ENCODE data around the gene MAST3. TPM values are rescaled to one million over a fixed set of nuclear protein-coding genes. Genes with fewer than 3 reads are reported as not detected.

MAST3 gene
- total RNA-seq, 1 experiment from 2014 or later, result 14.2 TPM

- intact Hi-C loops (cut with micrococcal nuclease), result loop anchor here (1.0 to 10.0 kb wide), 2 partner anchors 35 to 148 kb away; partner anchors contain the start of gene ARRDC2
- ChIA-PET POLR2A (interaction anchor here (0.7 to 1.6 kb wide), 2 partner anchors 39 to 129 kb away, joined by 3 to 4 read pairs; partner anchors contain the start of gene JUND), CTCF (interaction anchor here (0.7 to 1.5 kb wide), 7 partner anchors 16 to 261 kb away, joined by 3 to 11 read pairs (median 3); partner anchors contain the start of gene MPV17L2), RAD21 (ENCODE audit: low non-redundant PET in 1 of 2, low total read pairs in 2 of 2, uncharacterized antibody in 2 of 2, unreplicated experiment in 2 of 2) (no interaction called here)
- peak overlapping the region; percentile 99 for H3K4me2 ChIP-seq (ENCODE audit: low read length)
- peak overlapping the region; percentile 49 to 83 for H3K4me3 ChIP-seq (replicated peaks in 1 of 2; ENCODE audit: low read depth in 1 of 2, low read length in 2 of 2)
- no peaks in the 10 kb centered on the region for H3K27me3 ChIP-seq (ENCODE audit: insufficient read depth, low read length)
- TF ChIP-seq FOSL1 (IDR thresholded peaks at IDR 0.05; ENCODE audit: low read depth), result no peak
- TF ChIP-seq ZNF274 (IDR thresholded peaks at IDR 0.05; ENCODE audit: low read depth, low read length), result no peak
- TF ChIP-seq POLR2AphosphoS5 (IDR thresholded peaks at IDR 0.05; ENCODE audit: low read depth, low read length), result no peak; the same call in 1 of the 2 replicates
- no peak for TF ChIP-seq EZH2phosphoT487 (IDR thresholded peaks at IDR 0.05; ENCODE audit: borderline replicate concordance)
- no peak for TF ChIP-seq CBX3 (IDR thresholded peaks at IDR 0.05; ENCODE audit: low read depth)
- TF ChIP-seq ZFX (IDR thresholded peaks at IDR 0.05), result no peak
- TF ChIP-seq ATF3 (IDR thresholded peaks at IDR 0.05), result no peak
- TF ChIP-seq ELF1 (IDR thresholded peaks at IDR 0.05; ENCODE audit: borderline replicate concordance, low read depth), result no peak; the same call in 1 of the 2 replicates
- no peak for TF ChIP-seq SIN3A (IDR thresholded peaks at IDR 0.05; ENCODE audit: low read depth)
- peak; percentile 30 for TF ChIP-seq ZBTB33 (IDR thresholded peaks at IDR 0.05; ENCODE audit: extremely low read depth, insufficient replicate concordance, low read length)
- TF ChIP-seq CTCF (IDR thresholded peaks at IDR 0.05 in 2 of 3, conservative IDR thresholded peaks at IDR 0.05 in 1 of 3; ENCODE audit: borderline replicate concordance in 1 of 3, insufficient read depth in 1 of 3, low read depth in 2 of 3, low read length in 2 of 3), result peak in 2 of 3 experiments; percentile 57 to 61; a peak in 5 of 6 replicates
- ATAC-seq, result peak; percentile 65
- peaks cover 35% of the 10 kb centered on the region for H3K79me2 ChIP-seq (ENCODE audit: insufficient read depth, low read length)
- peak; percentile 96 for DNase-seq (ENCODE audit: low read depth, low spot score)
- H3K36me3 ChIP-seq (ENCODE audit: control insufficient read depth in 1 of 2, insufficient read depth in 2 of 2, low read length in 2 of 2), result peaks cover 0 to 11% of the 10 kb centered on the region in 2 experiments; a peak in 2 of 4 replicates
- no peaks in the 10 kb centered on the region for H3K9me2 ChIP-seq (ENCODE audit: insufficient read depth)
- TSS peak; percentile 91 for BruUV-seq (replicated peaks)
- H3K4me1 ChIP-seq (ENCODE audit: control insufficient read depth in 1 of 2, insufficient read depth in 2 of 2, low read length in 2 of 2), result peaks cover 32 to 44% of the 10 kb centered on the region in 2 experiments
- no peaks in the 10 kb centered on the region for H4K20me1 ChIP-seq (ENCODE audit: insufficient read depth)
- H3K9ac ChIP-seq (ENCODE audit: low read length), result peak overlapping the region; percentile 98
- peak overlapping the region; percentile 85 for H3K27ac ChIP-seq (ENCODE audit: low read depth, low read length)
- no peaks in the 10 kb centered on the region for H3K9me3 ChIP-seq (ENCODE audit: control insufficient read depth in 1 of 2, insufficient read depth in 1 of 2, low read depth in 1 of 2, low read length in 2 of 2)
- no peak overlapping the region for H2AFZ ChIP-seq (ENCODE audit: low read depth, low read length, poor library complexity, severe bottlenecking)
These were observed 54.9 kb downstream of the MAST3 start for GRCh38 chr19:18152442-18152816.

Measured in HCT116 (cell line).